H1 (cell line): Measurements from ENCODE around the gene RARRES1. TPM values are rescaled to one million over a fixed set of nuclear protein-coding genes. Genes with fewer than 3 reads are reported as not detected.

Experiments used
- CTCF ChIA-PET: fragments of 300-600 bp; sonication (Branson Sonifier 250); formaldehyde crosslinking; loops from one replicate; lab custom pipeline; 2021; ENCODE audit not compliant: partially characterized antibody; lab: Charles Lee
- POLR2A ChIA-PET: fragments of 300-600 bp; sonication (Branson Sonifier 250); formaldehyde crosslinking; loops from one replicate; lab custom pipeline; 2021; ENCODE audit warnings: inconsistent platforms; ENCODE audit not compliant: partially characterized antibody; lab: Charles Lee
- DNase-seq, 2 experiments: peaks; one replicate each; pipeline versions ENCODE4 v3.0.0 to v3.0.0-alpha.2; 2010 to 2022; ENCODE audit warnings: low spot score in 2 of 2, low read depth in 1 of 2, mixed read lengths in 1 of 2
- FAIRE-seq: peaks from 2 replicates; lab custom pipeline; 2011; peaks lifted over from hg19 to GRCh38; lab: Jason Lieb, UNC
- H2AFZ ChIP-seq: 2 replicates; pipeline ENCODE4 v1.8.1; 2012; ENCODE audit warnings: low read length, inconsistent platforms
- H2AK5ac ChIP-seq: 2 replicates; pipeline ENCODE4 v1.6.1; 2013; ENCODE audit warnings: low read depth, low read length
- H2BK120ac ChIP-seq: replicated peaks from 2 replicates; pipeline ENCODE3; 2013; ENCODE audit warnings: low read depth, low read length, inconsistent platforms
- H2BK12ac ChIP-seq: 2 replicates; pipeline ENCODE4 v1.6.1; 2013; ENCODE audit warnings: low read depth, low read length
- H2BK15ac ChIP-seq: 2 replicates; pipeline ENCODE4 v1.6.1; 2013; ENCODE audit warnings: low read length
- H2BK20ac ChIP-seq: 2 replicates; pipeline ENCODE4 v1.6.1; 2013; ENCODE audit warnings: low read length
- H2BK5ac ChIP-seq: 2 replicates; pipeline ENCODE4 v1.6.1; 2013; ENCODE audit warnings: low read depth, low read length
- H3K14ac ChIP-seq: 2 replicates; pipeline ENCODE4 v1.6.1; 2013; ENCODE audit warnings: inconsistent platforms; ENCODE audit not compliant: insufficient read length
- H3K18ac ChIP-seq: 2 replicates; pipeline ENCODE4 v1.6.1; 2013; ENCODE audit warnings: low read length; ENCODE audit errors: extremely low read depth
- H3K23ac ChIP-seq: 2 replicates; pipeline ENCODE4 v1.6.1; 2013; ENCODE audit warnings: inconsistent platforms; ENCODE audit not compliant: insufficient read length
- H3K23me2 ChIP-seq: 2 replicates; pipeline ENCODE4 v1.6.1; 2013; ENCODE audit warnings: low read depth, low read length
- H3K27ac ChIP-seq: 2 replicates; pipeline ENCODE4 v1.6.1; 2011; ENCODE audit warnings: low read depth, low read length, inconsistent platforms
- H3K27me3 ChIP-seq, 4 experiments: replicated peaks in 1 of 4; 1 replicate in 1 of 4; 2 replicates in 3 of 4; pipeline versions ENCODE4 v1.6.1 to v1.8.1; 2011 to 2013; ENCODE audit warnings: low read length in 3 of 4, mild to moderate bottlenecking in 3 of 4, inconsistent platforms in 2 of 4, mixed read lengths in 2 of 4, moderate library complexity in 1 of 4; ENCODE audit not compliant: control insufficient read depth in 3 of 4, insufficient read depth in 3 of 4; ENCODE audit errors: extremely low read depth in 1 of 4
- H3K36me3 ChIP-seq, 4 experiments: 2 replicates each; pipeline versions ENCODE4 v1.6.1 to v1.8.1; 2011 to 2013; ENCODE audit warnings: mild to moderate bottlenecking in 4 of 4, low read length in 3 of 4, moderate library complexity in 2 of 4, control low read depth in 1 of 4, inconsistent platforms in 1 of 4; ENCODE audit not compliant: insufficient read depth in 4 of 4, control insufficient read depth in 2 of 4
- H3K4ac ChIP-seq: replicated peaks from 2 replicates; pipeline ENCODE3; 2013; ENCODE audit warnings: low read length, low read depth, mixed read lengths, inconsistent platforms; ENCODE audit not compliant: insufficient read length
- H3K4me1 ChIP-seq, 4 experiments: replicated peaks in 1 of 4; 1 replicate in 1 of 4; 2 replicates in 3 of 4; pipeline versions ENCODE4 v1.6.1 to v1.8.1; 2011 to 2013; ENCODE audit warnings: low read length in 3 of 4, inconsistent platforms in 2 of 4, mixed read lengths in 1 of 4; ENCODE audit not compliant: insufficient read depth in 4 of 4, control insufficient read depth in 3 of 4
- H3K4me2 ChIP-seq, 2 experiments: 2 replicates each; pipeline versions ENCODE4 v1.6.1 to v1.8.1; 2011 to 2013; ENCODE audit warnings: low read depth in 2 of 2, low read length in 2 of 2, control low read depth in 1 of 2, inconsistent platforms in 1 of 2, mild to moderate bottlenecking in 1 of 2; ENCODE audit not compliant: insufficient read depth in 1 of 2
- H3K4me3 ChIP-seq, 4 experiments: fragments of 200-600, 300-600 bp in 1 of 4; sonication (generic), shearing (Covaris generic), sonication (Bioruptor Twin) in 1 of 4; 2 replicates each; pipeline versions ENCODE4 v1.5.1 to v1.8.1; 2011 to 2016; ENCODE audit warnings: low read length in 4 of 4, low read depth in 3 of 4, control low read depth in 2 of 4, inconsistent platforms in 2 of 4, mild to moderate bottlenecking in 2 of 4, mixed read lengths in 1 of 4, moderate library complexity in 1 of 4; ENCODE audit not compliant: insufficient read depth in 2 of 4; ENCODE audit errors: extremely low read depth in 1 of 4
- H3K56ac ChIP-seq: replicated peaks from 2 replicates; pipeline ENCODE3; 2013; ENCODE audit warnings: low read depth, mild to moderate bottlenecking, mixed read lengths, low read length, inconsistent platforms; ENCODE audit not compliant: insufficient read length
- H3K79me1 ChIP-seq: 2 replicates; pipeline ENCODE4 v1.6.1; 2013; ENCODE audit warnings: low read depth, low read length, control low read depth
- H3K79me2 ChIP-seq, 2 experiments: 2 replicates each; pipeline versions ENCODE4 v1.6.1 to v1.8.1; 2012 to 2013; ENCODE audit warnings: low read length in 2 of 2, mild to moderate bottlenecking in 2 of 2, inconsistent platforms in 1 of 2; ENCODE audit not compliant: insufficient read depth in 2 of 2, control insufficient read depth in 1 of 2
- H3K9ac ChIP-seq, 4 experiments: replicated peaks in 1 of 4; 1 replicate in 1 of 4; 2 replicates in 3 of 4; pipeline versions ENCODE4 v1.6.1 to v1.8.1; 2011 to 2013; ENCODE audit warnings: low read depth in 3 of 4, low read length in 3 of 4, control low read depth in 2 of 4, mild to moderate bottlenecking in 2 of 4, moderate library complexity in 2 of 4, inconsistent platforms in 1 of 4; ENCODE audit errors: extremely low read depth in 1 of 4
- H3K9me3 ChIP-seq, 2 experiments: 2 replicates each; pipeline versions ENCODE4 v1.6.1 to v1.8.1; 2012 to 2013; ENCODE audit warnings: mild to moderate bottlenecking in 2 of 2, moderate library complexity in 2 of 2, control low read depth in 1 of 2, inconsistent platforms in 1 of 2, low read depth in 1 of 2, low read length in 1 of 2, mixed read lengths in 1 of 2; ENCODE audit not compliant: insufficient read depth in 2 of 2
- H4K20me1 ChIP-seq, 2 experiments: replicated peaks in 1 of 2; 2 replicates each; pipeline versions ENCODE3 to v1.8.1; 2011 to 2013; ENCODE audit warnings: inconsistent platforms in 2 of 2, low read length in 2 of 2, mild to moderate bottlenecking in 1 of 2; ENCODE audit not compliant: insufficient read depth in 2 of 2, control insufficient read depth in 1 of 2
- H4K5ac ChIP-seq: 2 replicates; pipeline ENCODE4 v1.6.1; 2013; ENCODE audit warnings: low read length, low read depth, mixed read lengths, inconsistent platforms; ENCODE audit not compliant: insufficient read length
- H4K8ac ChIP-seq: 2 replicates; pipeline ENCODE4 v1.8.0; 2013; ENCODE audit warnings: mild to moderate bottlenecking, moderate library complexity, low read length, inconsistent platforms; ENCODE audit not compliant: insufficient read depth; ENCODE audit errors: extremely low read depth
- H4K91ac ChIP-seq: replicated peaks from 2 replicates; pipeline ENCODE3; 2013; ENCODE audit warnings: low read length, mixed read lengths, inconsistent platforms; ENCODE audit not compliant: insufficient read length
- CHD2 ChIP-seq: IDR thresholded peaks from 2 replicates; pipeline ENCODE4 v1.6.1; 2012; ENCODE audit warnings: low read length, improper control_type of control experiment
- RXRA ChIP-seq: IDR thresholded peaks from 2 replicates; pipeline ENCODE4 v1.6.1; 2011; ENCODE audit warnings: low read depth, mild to moderate bottlenecking, low read length, moderate library complexity; ENCODE audit not compliant: insufficient read depth
- WGBS, 2 experiments: shearing (Covaris generic) in 1 of 2; methylation state at CpG; one replicate each; pipeline versions ENCODE4 v1.1.6 to v1.1.7; 2013 to 2015; ENCODE audit warnings: low lambda C conversion rate in 2 of 2, mixed read lengths in 2 of 2, inconsistent platforms in 1 of 2, low coverage in 1 of 2, missing lambda C conversion rate in 1 of 2; ENCODE audit not compliant: insufficient replicate concordance in 2 of 2, insufficient coverage in 1 of 2, insufficient read length in 1 of 2; ENCODE audit errors: extremely low coverage in 1 of 2, missing lambda C conversion rate in 1 of 2; 5-methylcytosine and 5-hydroxymethylcytosine counted together
- polyA plus RNA-seq, 7 experiments: library from polyadenylated mRNA; depleted of rRNA in 3 of 7; stranded (reverse) in 5 of 7; unstranded in 2 of 7; fragments of >200 nt in 5 of 7; fragments of 200-250 nt in 2 of 7; gene quantifications; 1 replicate in 5 of 7; 2 replicates in 1 of 7; 4 replicates in 1 of 7; pipeline versions ENCODE4 v1.2.1 to v1.2.3, GENCODE V29; 2011 to 2013; ENCODE audit warnings: missing spikeins in 2 of 7, mixed read lengths in 2 of 7
- total RNA-seq: library from RNA; stranded (reverse); fragmentation: NEBNext Ultra II Directional; extraction: Animal tissue kit (Norgen Biotek cat#: 25700); gene quantifications from 2 replicates; pipeline ENCODE4 v1.2.1, GENCODE V29; 2021

The RARRES1 gene
- total and polyA plus RNA-seq, 2 of the 8 experiments (the other 6 are each of a cell fraction or from before 2014, with no cell fraction given), result 0.26 to 0.71 TPM

GRCh38 chr3:158742871-158743663 is 10.8 kb upstream of the RARRES1 start:
- no peak for FAIRE-seq
- POLR2A ChIA-PET, result interaction anchor here (1.4 kb wide), 1 partner anchor 11 kb away, joined by 4 read pairs; the partner anchor contains the start of gene RARRES1
- no peak overlapping the region for H3K27ac ChIP-seq

More at GRCh38 chr3:158742871-158743663, 10.8 kb upstream of the RARRES1 start:
- Histone ChIP-seq H4K20me1 (peaks cover 0 to 2% of the 10 kb centered on the region in 2 experiments), H3K27me3 (no peaks in the 10 kb centered on the region)
- CTCF ChIA-PET, result interaction anchor here (1.2 to 4.5 kb wide), 2 partner anchors 16 to 46 kb away, joined by 4 to 30 read pairs; no protein-coding TSS in a partner anchor
- 96% methylated on average over 4 of the region's 4 CpGs; no CpG with 5 or more reads in 1 of the 2 experiments for WGBS, 2 experiments
- TF ChIP-seq CHD2, result no peak
- TF ChIP-seq RXRA, result no peak
- TF ChIP-seq, all 59 proteins: peak for 0
- H2BK20ac ChIP-seq, result no peak overlapping the region
- no peak overlapping the region for H2AFZ ChIP-seq
- H3K4me3 ChIP-seq, result no peak overlapping the region
- H3K23ac ChIP-seq, result no peak overlapping the region
- H3K36me3 ChIP-seq, result peaks cover 0 to 2% (median 0%) of the 10 kb centered on the region in 4 experiments; a peak in 2 of 8 replicates
- no peak overlapping the region for H2BK15ac ChIP-seq
- no peak overlapping the region for H4K5ac ChIP-seq
- no peaks in the 10 kb centered on the region for H3K23me2 ChIP-seq
- H2BK5ac ChIP-seq, result no peak overlapping the region
- no peak overlapping the region for H3K9ac ChIP-seq
- H3K18ac ChIP-seq, result no peak overlapping the region
- no peak overlapping the region for H4K91ac ChIP-seq
- no peak overlapping the region for H4K8ac ChIP-seq
- H3K4me2 ChIP-seq, result no peak overlapping the region
- H3K9me3 ChIP-seq, result no peaks in the 10 kb centered on the region
- H3K4ac ChIP-seq, result no peak overlapping the region
- H2BK12ac ChIP-seq, result no peak overlapping the region
- no peaks in the 10 kb centered on the region for H3K4me1 ChIP-seq
- no peak for DNase-seq
- no peak overlapping the region for H3K14ac ChIP-seq
- H3K79me1 ChIP-seq, result no peaks in the 10 kb centered on the region
- no peak overlapping the region for H2AK5ac ChIP-seq
- H3K56ac ChIP-seq, result no peak overlapping the region
- H3K79me2 ChIP-seq, result no peaks in the 10 kb centered on the region
- H2BK120ac ChIP-seq, result no peak overlapping the region
